HepG2 (cell line): ENCODE results near the gene DENND5B. TPM values are rescaled to one million over a fixed set of nuclear protein-coding genes. Genes with fewer than 3 reads are reported as not detected.
A peak's percentile ranks its signal among the peaks of the same experiment; 100 is the strongest.

Experiments
- BRCA1 ChIP-seq: sonication (generic); formaldehyde crosslinking; IDR thresholded peaks from 2 replicates; pipeline ENCODE4 v1.4.0; 2020; ENCODE audit warnings: missing genetic modification reagents
- CERS6 ChIP-seq: sonication (generic); formaldehyde crosslinking; IDR thresholded peaks from 2 replicates; pipeline ENCODE4 v1.5.0; 2020; ENCODE audit warnings: missing genetic modification reagents
- KDM6A ChIP-seq: IDR thresholded peaks from 2 replicates; pipeline ENCODE4 v1.6.1; 2016; ENCODE audit warnings: low read depth
- KLF12 ChIP-seq: sonication (generic); formaldehyde crosslinking; IDR thresholded peaks from 2 replicates; pipeline ENCODE4 v1.4.0; 2020; ENCODE audit warnings: missing genetic modification reagents, borderline replicate concordance
- NR2F2 ChIP-seq: IDR thresholded peaks from 2 replicates; pipeline ENCODE4 v1.6.1; 2012; ENCODE audit warnings: low read depth, inconsistent platforms, borderline replicate concordance
- NR3C1 ChIP-seq: sonication (generic); formaldehyde crosslinking; IDR thresholded peaks from 2 replicates; pipeline ENCODE4 v1.4.0; 2020; ENCODE audit warnings: missing genetic modification reagents
- POLR2AphosphoS2 ChIP-seq: IDR thresholded peaks from 2 replicates; pipeline ENCODE4 v1.6.1; 2011; ENCODE audit warnings: low read depth, low read length, improper control_type of control experiment
- SOX13 ChIP-seq, 3 experiments: fragments of 450-650 bp in 1 of 3; sonication (generic) in 1 of 3; formaldehyde crosslinking in 1 of 3; IDR thresholded peaks in 2 of 3; conservative IDR thresholded peaks in 1 of 3; 2 replicates each; pipeline versions ENCODE4 v1.5.0 to v1.6.1; 2016 to 2020; ENCODE audit warnings: antibody characterized with exemption in 1 of 3, mild to moderate bottlenecking in 1 of 3, missing compliant biosample characterization in 1 of 3, missing genetic modification reagents in 1 of 3, moderate library complexity in 1 of 3
- TEF ChIP-seq: sonication (generic); formaldehyde crosslinking; IDR thresholded peaks from 2 replicates; pipeline ENCODE4 v1.5.0; 2020; ENCODE audit warnings: missing genetic modification reagents
- ZNF142 ChIP-seq: sonication (generic); formaldehyde crosslinking; IDR thresholded peaks from 2 replicates; pipeline ENCODE4 v1.4.0; 2020; ENCODE audit warnings: missing genetic modification reagents
- ZNF180 ChIP-seq: sonication (generic); formaldehyde crosslinking; IDR thresholded peaks from 2 replicates; pipeline ENCODE4 v1.4.0; 2020; ENCODE audit warnings: low read depth, missing genetic modification reagents, borderline replicate concordance
- ZNF251 ChIP-seq: sonication (generic); formaldehyde crosslinking; IDR thresholded peaks from 2 replicates; pipeline ENCODE4 v1.9.0; 2021; ENCODE audit warnings: mild to moderate bottlenecking, missing genetic modification reagents
- ZNF446 ChIP-seq: sonication (generic); formaldehyde crosslinking; IDR thresholded peaks from 2 replicates; pipeline ENCODE4 v1.5.0; 2020; ENCODE audit warnings: mild to moderate bottlenecking, missing genetic modification reagents
- ZNF460 ChIP-seq: sonication (generic); formaldehyde crosslinking; IDR thresholded peaks from 2 replicates; pipeline ENCODE4 v1.5.1; 2020; ENCODE audit warnings: missing genetic modification reagents, mild to moderate bottlenecking, borderline replicate concordance
- ZNF660 ChIP-seq: sonication (generic); formaldehyde crosslinking; IDR thresholded peaks from 2 replicates; pipeline ENCODE4 v1.5.1; 2020; ENCODE audit warnings: mild to moderate bottlenecking, low read depth, missing genetic modification reagents, borderline replicate concordance
- ZNF768 ChIP-seq: sonication (generic); formaldehyde crosslinking; IDR thresholded peaks from 2 replicates; pipeline ENCODE4 v1.4.0; 2020; ENCODE audit warnings: missing genetic modification reagents
- ZNF782 ChIP-seq: sonication (generic); formaldehyde crosslinking; IDR thresholded peaks from 2 replicates; pipeline ENCODE4 v1.4.0; 2020; ENCODE audit warnings: missing genetic modification reagents, mild to moderate bottlenecking, borderline replicate concordance
- polyA plus RNA-seq, 8 experiments: library from polyadenylated mRNA; depleted of rRNA in 3 of 8; stranded (reverse) in 7 of 8; unstranded in 1 of 8; fragments of >200 nt; fragmentation: Illumina TruSeq in 4 of 8; extraction: Trizol in 4 of 8; gene quantifications; 2 replicates each; pipeline versions ENCODE4 v1.2.1 to v1.2.3, GENCODE V29; 2011 to 2016; ENCODE audit warnings: low read depth in 4 of 8, missing spikeins in 1 of 8, mixed read lengths in 1 of 8; ENCODE audit not compliant: insufficient read depth in 1 of 8
- total RNA-seq, 5 experiments: library from RNA; depleted of rRNA; stranded (reverse); fragments of >200 nt; fragmentation: Illumina TruSeq; extraction: Trizol; gene quantifications; 2 replicates each; pipeline ENCODE4 v1.2.3, GENCODE V29; 2016; ENCODE audit warnings: low read depth in 1 of 5

The DENND5B gene
- total and polyA plus RNA-seq, 2 of the 13 experiments (the other 11 are each of a cell fraction or from before 2014, with no cell fraction given): 14.7 to 18.7 TPM

GRCh38 chr12:31362115-31362758 is 228.7 kb downstream of the DENND5B start (continued):
- TF ChIP-seq ZNF768 (CRISPR knock-in tag): no peak
- TF ChIP-seq NR3C1: no peak
- TF ChIP-seq CERS6: no peak
- peak; percentile 4; the same call in 1 of the 2 replicates for TF ChIP-seq NR2F2
- TF ChIP-seq ZNF251 (CRISPR knock-in tag): no peak
- no peak for TF ChIP-seq POLR2AphosphoS2
- TF ChIP-seq ZNF180: no peak
- TF ChIP-seq KDM6A (CRISPR knock-in tag): no peak
- peak; percentile 66; the same call in 1 of the 2 replicates for TF ChIP-seq KLF12 (CRISPR knock-in tag)
- TF ChIP-seq SOX13 (IDR thresholded peaks at IDR 0.05): 0 out of 2 replicates have a peak, but pooled peaks have one; percentile 6
- TF ChIP-seq SOX13 (CRISPR knock-in tag; conservative IDR thresholded peaks at IDR 0.05 in 1 of 2, IDR thresholded peaks at IDR 0.05 in 1 of 2): no peak
- TF ChIP-seq TEF: no peak
- TF ChIP-seq ZNF460 (CRISPR knock-in tag): no peak
- TF ChIP-seq ZNF142 (CRISPR knock-in tag): no peak
- no peak for TF ChIP-seq ZNF660 (CRISPR knock-in tag)
- no peak for TF ChIP-seq ZNF446 (CRISPR knock-in tag)
- no peak for TF ChIP-seq BRCA1 (CRISPR knock-in tag)
- no peak for TF ChIP-seq ZNF782 (CRISPR knock-in tag)
